Stimulated activated CD8-positive, alpha-beta memory T cell treated with anti-CD3 and anti-CD28 coated beads, Interleukin-15, amount 100 ng/mL, for 48 hours (primary cell): ENCODE measurements around the gene EDEM3.
"Not testable (repeated sequence)": the region's sequence is repeated elsewhere in the genome, so short reads cannot be mapped to it uniquely, and the experiment has no call there.

Experiments
- DNase-seq, 2 donors: peaks; one replicate each; pipeline ENCODE4 v3.0.0-alpha.2; 2020; ENCODE audit warnings: low read depth in 2 of 2

EDEM3 gene

GRCh38 chr1:184754476-184755225 lies at the start of gene EDEM3:
TSS of gene EDEM3 (minus strand) at chr1:184754858. CDS start at chr1:184754646, 212 bp downstream.
- peak; percentile 97 to 98 for DNase-seq

- DNase-seq: no peak
These were observed 49.6 kb upstream of the EDEM3 start for GRCh38 chr1:184804220-184804619.

- DNase-seq: no peak
These were observed 48.5 kb upstream of the EDEM3 start for GRCh38 chr1:184803180-184803492.

GRCh38 chr1:184802354-184803179 lies 47.9 kb upstream of the EDEM3 start:
- DNase-seq: no peak

- DNase-seq: no peak
These were observed 46.8 kb upstream of the EDEM3 start for GRCh38 chr1:184801503-184801902.

GRCh38 chr1:184800876-184801275 lies 46.2 kb upstream of the EDEM3 start:
- DNase-seq: no peak

- DNase-seq: no peak
These were observed 39.3 kb upstream of the EDEM3 start for GRCh38 chr1:184793967-184794366.

- no peak for DNase-seq
These were observed 37.9 kb upstream of the EDEM3 start for GRCh38 chr1:184792450-184792969.

- DNase-seq: no peak
These were observed 36.9 kb upstream of the EDEM3 start for GRCh38 chr1:184791550-184791900.

- no peak for DNase-seq
These were observed 36.2 kb upstream of the EDEM3 start for GRCh38 chr1:184790642-184791549.

GRCh38 chr1:184789884-184790283 lies 35.2 kb upstream of the EDEM3 start:
- DNase-seq: no peak

GRCh38 chr1:184788970-184789369 lies 34.3 kb upstream of the EDEM3 start:
- no peak for DNase-seq

GRCh38 chr1:184785529-184785928 lies 30.9 kb upstream of the EDEM3 start:
- DNase-seq: no peak

- DNase-seq: not testable (repeated sequence)
These were observed 29.1 kb upstream of the EDEM3 start for GRCh38 chr1:184783723-184784122.

- no peak for DNase-seq
These were observed 27.3 kb upstream of the EDEM3 start for GRCh38 chr1:184781941-184782340.

GRCh38 chr1:184775885-184776284 lies 21.2 kb upstream of the EDEM3 start:
- DNase-seq: no peak

GRCh38 chr1:184775329-184775728 lies 20.7 kb upstream of the EDEM3 start:
- DNase-seq: no peak

GRCh38 chr1:184773762-184774320 lies 19.2 kb upstream of the EDEM3 start:
- DNase-seq: no peak

- DNase-seq: no peak
These were observed 16.6 kb upstream of the EDEM3 start for GRCh38 chr1:184771190-184771691.

GRCh38 chr1:184770181-184770979 lies 15.7 kb upstream of the EDEM3 start:
- DNase-seq: no peak

GRCh38 chr1:184769241-184769640 lies 14.6 kb upstream of the EDEM3 start:
- no peak for DNase-seq
